ENCODE data around the gene CEND1. TPM values are rescaled to one million over a fixed set of nuclear protein-coding genes. Genes with fewer than 3 reads are reported as not detected.
A peak's percentile ranks its signal among the peaks of the same experiment; 100 is the strongest.

CEND1 gene
- total RNA-seq, 2 donors from 2014 or later: 0.35 to 0.40 TPM

DNA sequence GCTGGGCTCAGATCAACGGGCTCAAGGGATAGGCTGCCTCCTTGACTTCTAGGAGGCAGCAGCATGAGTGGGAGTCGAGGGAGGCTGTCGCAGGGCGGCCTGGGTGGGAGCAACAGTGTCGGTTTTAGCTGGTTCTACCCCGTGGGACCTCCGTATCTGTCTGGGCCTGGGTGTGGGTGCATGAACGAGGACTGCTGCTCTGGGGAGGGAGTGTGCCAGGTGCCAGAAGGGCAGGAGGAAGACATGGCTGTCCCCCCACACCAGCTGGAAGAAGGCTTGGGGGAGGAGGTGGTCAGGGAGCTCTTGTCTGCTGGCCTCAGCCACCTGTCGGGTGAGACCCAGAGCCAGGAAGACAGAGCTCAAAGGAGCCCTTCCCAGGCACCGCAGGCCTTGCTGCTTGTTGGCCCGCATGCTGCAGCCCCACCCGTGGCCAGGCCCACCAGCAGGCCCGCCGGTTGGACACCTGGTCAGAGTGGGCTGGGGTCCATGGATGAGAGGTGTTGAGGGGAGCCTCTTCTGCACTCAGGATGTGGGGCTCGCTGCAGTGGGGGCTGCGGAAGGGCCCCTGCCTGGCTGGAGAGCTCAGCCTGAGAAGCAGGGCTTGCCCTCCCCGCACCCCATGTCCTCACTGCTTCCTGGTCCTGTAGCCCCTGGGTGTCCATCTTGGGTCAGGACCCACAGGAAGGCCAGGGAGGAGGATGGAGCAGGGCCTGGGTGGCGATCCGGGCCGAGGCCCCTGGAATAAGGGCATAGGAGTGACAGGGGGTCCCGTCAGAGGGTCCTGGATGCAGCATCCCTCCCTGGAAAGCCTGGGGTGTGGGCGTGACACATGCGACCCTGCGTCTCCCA lies 3.4 kb downstream of the CEND1 start:
- H3K36me3 ChIP-seq: no peaks in the 10 kb centered on the region
- TF ChIP-seq CTCF (IDR thresholded peaks at IDR 0.05): no peak
- no peak for DNase-seq
- intact Hi-C loops (cut with DNase I): no loop called here
- peaks cover 14% of the 10 kb centered on the region for H3K27me3 ChIP-seq
- H3K4me1 ChIP-seq: no peaks in the 10 kb centered on the region
- no peak overlapping the region for H3K9ac ChIP-seq (ENCODE audit: low read depth in 2 of 2, low read length in 2 of 2)
- H3K4me3 ChIP-seq: no peak overlapping the region
- H3K9me3 ChIP-seq: no peaks in the 10 kb centered on the region
- H3K27ac ChIP-seq: no peak overlapping the region

- Histone ChIP-seq H3K4me3 (no peak overlapping the region), H3K36me3 (no peaks in the 10 kb centered on the region), H3K27me3 (no peaks in the 10 kb centered on the region), H3K9me3 (no peaks in the 10 kb centered on the region), H3K27ac (no peak overlapping the region), H3K4me1 (no peaks in the 10 kb centered on the region), H3K9ac (ENCODE audit: low read depth in 2 of 2, low read length in 2 of 2) (peak overlapping the region in 1 of 2 donors; percentile 51)
- DNase-seq: peak; percentile 83
- intact Hi-C loops (cut with DNase I): no loop called here
- TF ChIP-seq CTCF (IDR thresholded peaks at IDR 0.05): peak; percentile 66
Measured at GRCh38 chr11:783581-784015, 6.3 kb downstream of the CEND1 start.

- intact Hi-C loops (cut with DNase I): no loop called here
- H3K27me3 ChIP-seq: no peaks in the 10 kb centered on the region
- no peaks in the 10 kb centered on the region for H3K4me1 ChIP-seq
- H3K9ac ChIP-seq (ENCODE audit: low read depth in 2 of 2, low read length in 2 of 2): no peak overlapping the region
- H3K27ac ChIP-seq: no peak overlapping the region
- no peaks in the 10 kb centered on the region for H3K9me3 ChIP-seq
- DNase-seq: no peak
- no peak for TF ChIP-seq CTCF (IDR thresholded peaks at IDR 0.05)
- no peak overlapping the region for H3K4me3 ChIP-seq
- no peaks in the 10 kb centered on the region for H3K36me3 ChIP-seq
Measured at GRCh38 chr11:782264-783174, 7.4 kb downstream of the CEND1 start.

- Histone ChIP-seq H3K27me3 (no peaks in the 10 kb centered on the region), H3K9me3 (no peaks in the 10 kb centered on the region), H3K9ac (ENCODE audit: low read depth in 2 of 2, low read length in 2 of 2) (no peak overlapping the region), H3K4me1 (peaks cover 15% of the 10 kb centered on the region), H3K4me3 (no peak overlapping the region), H3K36me3 (no peaks in the 10 kb centered on the region), H3K27ac (no peak overlapping the region)
- DNase-seq: no peak
- intact Hi-C loops (cut with DNase I): no loop called here
- TF ChIP-seq CTCF (IDR thresholded peaks at IDR 0.05): no peak
Measured at GRCh38 chr11:779955-780532, 9.8 kb downstream of the CEND1 start.

All from colonic mucosa (tissue), 4 donors.